NCI-H2171 treated with DMSO at 0.1 percent for 48 hours (cell line): ENCODE data around the gene SYNGR3.
A peak's percentile ranks its signal among the peaks of the same experiment; 100 is the strongest.

ENCODE experiments used
- DNase-seq: peaks from one replicate; lab custom pipeline; 2025; lab: John Stamatoyannopoulos, UW

SYNGR3 gene

DNA sequence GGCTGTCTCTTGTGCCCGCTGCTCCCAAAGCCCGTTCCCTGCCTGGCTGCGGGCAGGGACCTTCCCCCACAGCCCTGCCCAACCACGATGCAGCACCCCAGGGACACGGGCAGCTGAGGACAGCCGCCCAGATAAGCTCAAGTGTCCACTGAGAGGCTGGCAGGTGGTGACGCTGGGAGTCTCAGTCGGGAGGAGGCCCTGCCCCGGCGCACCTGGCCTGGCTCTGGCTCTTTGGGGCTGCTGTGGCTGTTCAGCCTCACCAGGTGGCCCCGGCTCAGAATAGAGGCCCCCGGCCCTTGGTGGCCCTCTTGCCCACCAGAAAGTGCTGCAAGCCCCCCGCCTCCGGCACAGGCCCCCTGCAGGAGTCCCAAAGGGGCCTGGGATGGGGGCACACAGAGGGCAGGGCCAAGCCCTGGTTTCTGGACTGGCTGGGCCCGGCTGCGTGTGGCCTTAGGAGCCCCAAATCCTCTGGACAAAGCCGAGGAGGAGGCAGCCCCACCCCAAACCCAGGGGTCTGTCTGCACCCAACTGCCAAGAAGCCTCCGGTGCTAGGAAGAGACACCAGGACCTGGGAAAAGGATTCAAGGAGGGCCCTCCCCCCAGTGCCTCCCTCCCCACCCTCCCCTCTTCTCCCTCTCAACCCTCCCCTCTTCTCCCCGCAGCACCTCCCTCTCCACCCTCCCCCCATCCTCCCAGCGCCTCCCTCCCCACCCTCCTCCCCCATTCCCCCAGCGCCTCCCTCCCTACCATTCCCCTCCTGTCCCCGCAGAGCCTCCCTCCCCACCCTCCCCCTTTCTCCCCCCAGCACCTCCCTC, 52.6 kb downstream of the SYNGR3 start:
- DNase-seq, result peak; percentile 52

DNA sequence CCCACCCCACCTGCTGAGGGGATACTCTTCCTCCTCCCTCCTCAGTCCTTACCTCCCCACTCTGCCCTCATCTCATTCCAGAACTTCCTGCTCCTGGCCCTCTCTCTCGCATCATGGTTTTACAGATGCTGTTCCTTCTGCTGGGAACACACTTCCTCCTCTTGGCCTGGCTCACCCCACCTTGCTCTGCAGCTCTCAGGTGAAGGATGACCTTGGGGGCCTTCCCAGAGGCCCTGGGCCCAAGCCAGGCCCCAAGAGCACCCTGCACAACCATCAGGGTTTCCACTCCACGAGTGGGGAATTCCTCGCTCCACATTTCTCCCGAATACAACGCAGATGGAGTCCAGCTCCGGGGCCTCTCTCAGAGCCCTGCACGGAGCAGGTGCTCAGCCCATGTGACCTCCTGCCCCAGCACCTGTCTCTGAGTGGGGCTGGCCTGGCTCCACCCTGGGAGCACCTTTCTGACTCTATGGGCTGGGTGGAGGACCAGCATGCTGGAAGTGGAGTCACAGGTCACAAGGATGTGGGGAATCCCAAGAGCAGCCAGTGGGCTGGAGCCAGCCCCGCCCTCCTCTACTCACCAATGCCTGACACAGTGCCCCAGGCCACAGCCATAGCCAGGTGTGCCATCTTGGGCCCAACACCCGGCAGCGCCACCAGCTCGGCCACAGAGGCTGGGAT, 53.4 kb downstream of the SYNGR3 start:
- peak; percentile 34 for DNase-seq
